HG03060 (cell line): ENCODE measurements around the gene TRPV2.

Source experiments
- ATAC-seq: cut with Tn5 transposase; IDR thresholded peaks from one replicate; pipeline ENCODE4 v1.9.1; 2021; ENCODE audit warnings: low read depth, moderate number of reproducible peaks; ENCODE audit not compliant: unreplicated experiment

The TRPV2 gene

GRCh38 chr17:16471295-16471694, 55.9 kb downstream of the TRPV2 start:
- no peak for ATAC-seq

- ATAC-seq: no peak
These were observed 57.2 kb downstream of the TRPV2 start for GRCh38 chr17:16472539-16472938.

GRCh38 chr17:16473044-16474011, 58.0 kb downstream of the TRPV2 start:
- ATAC-seq: no peak

- no peak for ATAC-seq
These were observed 58.8 kb downstream of the TRPV2 start for GRCh38 chr17:16474012-16474725.

GRCh38 chr17:16475179-16475704, 59.9 kb downstream of the TRPV2 start:
- no peak for ATAC-seq

- ATAC-seq: no peak
These were observed 61.9 kb downstream of the TRPV2 start for GRCh38 chr17:16477255-16477654.

GRCh38 chr17:16477666-16478065, 62.3 kb downstream of the TRPV2 start:
- ATAC-seq: no peak

GRCh38 chr17:16478649-16479048, 63.3 kb downstream of the TRPV2 start:
- ATAC-seq: no peak

GRCh38 chr17:16479264-16479663, 63.9 kb downstream of the TRPV2 start:
- no peak for ATAC-seq

GRCh38 chr17:16480995-16481394, 65.6 kb downstream of the TRPV2 start:
- ATAC-seq: no peak

- no peak for ATAC-seq
These were observed 66.9 kb downstream of the TRPV2 start for GRCh38 chr17:16482253-16482652.

- ATAC-seq: no peak
These were observed 67.8 kb downstream of the TRPV2 start for GRCh38 chr17:16483021-16483645.

GRCh38 chr17:16484445-16485175, 69.2 kb downstream of the TRPV2 start:
- ATAC-seq: no peak
